Peyer's patch (tissue), 4 donors: ENCODE results near the gene C11orf58.

Experiments
- POLR2A ChIP-seq, 2 donors: fragments of 450-650 bp; IDR thresholded peaks; one replicate each; pipeline ENCODE4 v1.5.1; 2017; ENCODE audit warnings: antibody characterized with exemption in 2 of 2, mild to moderate bottlenecking in 2 of 2, moderate library complexity in 2 of 2
- TF ChIP-seq, protein P1 (sequence below), 6 experiments: fragments of 450-650 bp in 4 of 6; fragments of 200-600 bp in 2 of 6; sonication (generic) in 1 of 6; IDR thresholded peaks; one replicate each; pipeline ENCODE4 v1.5.1; 2017 to 2019; ENCODE audit warnings: antibody characterized with exemption in 6 of 6, mild to moderate bottlenecking in 3 of 6, moderate library complexity in 1 of 6

GRCh38 chr11:16788141-16789062 lies 50.0 kb downstream of the C11orf58 start:
- TF ChIP-seq POLR2A (IDR thresholded peaks at IDR 0.05), result no peak
- TF ChIP-seq, protein P1, sequence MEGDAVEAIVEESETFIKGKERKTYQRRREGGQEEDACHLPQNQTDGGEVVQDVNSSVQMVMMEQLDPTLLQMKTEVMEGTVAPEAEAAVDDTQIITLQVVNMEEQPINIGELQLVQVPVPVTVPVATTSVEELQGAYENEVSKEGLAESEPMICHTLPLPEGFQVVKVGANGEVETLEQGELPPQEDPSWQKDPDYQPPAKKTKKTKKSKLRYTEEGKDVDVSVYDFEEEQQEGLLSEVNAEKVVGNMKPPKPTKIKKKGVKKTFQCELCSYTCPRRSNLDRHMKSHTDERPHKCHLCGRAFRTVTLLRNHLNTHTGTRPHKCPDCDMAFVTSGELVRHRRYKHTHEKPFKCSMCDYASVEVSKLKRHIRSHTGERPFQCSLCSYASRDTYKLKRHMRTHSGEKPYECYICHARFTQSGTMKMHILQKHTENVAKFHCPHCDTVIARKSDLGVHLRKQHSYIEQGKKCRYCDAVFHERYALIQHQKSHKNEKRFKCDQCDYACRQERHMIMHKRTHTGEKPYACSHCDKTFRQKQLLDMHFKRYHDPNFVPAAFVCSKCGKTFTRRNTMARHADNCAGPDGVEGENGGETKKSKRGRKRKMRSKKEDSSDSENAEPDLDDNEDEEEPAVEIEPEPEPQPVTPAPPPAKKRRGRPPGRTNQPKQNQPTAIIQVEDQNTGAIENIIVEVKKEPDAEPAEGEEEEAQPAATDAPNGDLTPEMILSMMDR (IDR thresholded peaks at IDR 0.05), result peak; percentile 45 to 90 (median 81)
